ENCODE data around the gene TMPRSS4. TPM values are rescaled to one million over a fixed set of nuclear protein-coding genes. Genes with fewer than 3 reads are reported as not detected.
A peak's percentile ranks its signal among the peaks of the same experiment; 100 is the strongest.

Gene TMPRSS4
- total RNA-seq, 2 experiments from 2014 or later = not detected

- peaks cover 47 to 62% of the 10 kb centered on the region in 2 experiments for H3K27me3 ChIP-seq (ENCODE audit: control insufficient read depth in 1 of 2, insufficient read depth in 2 of 2, low read length in 2 of 2)
- H3K4me3 Mint-ChIP-seq = no peak overlapping the region
- CTCF ChIA-PET = no interaction called here
These were observed 74.6 kb downstream of the TMPRSS4 start for GRCh38 chr11:118151431-118151830.

DNA sequence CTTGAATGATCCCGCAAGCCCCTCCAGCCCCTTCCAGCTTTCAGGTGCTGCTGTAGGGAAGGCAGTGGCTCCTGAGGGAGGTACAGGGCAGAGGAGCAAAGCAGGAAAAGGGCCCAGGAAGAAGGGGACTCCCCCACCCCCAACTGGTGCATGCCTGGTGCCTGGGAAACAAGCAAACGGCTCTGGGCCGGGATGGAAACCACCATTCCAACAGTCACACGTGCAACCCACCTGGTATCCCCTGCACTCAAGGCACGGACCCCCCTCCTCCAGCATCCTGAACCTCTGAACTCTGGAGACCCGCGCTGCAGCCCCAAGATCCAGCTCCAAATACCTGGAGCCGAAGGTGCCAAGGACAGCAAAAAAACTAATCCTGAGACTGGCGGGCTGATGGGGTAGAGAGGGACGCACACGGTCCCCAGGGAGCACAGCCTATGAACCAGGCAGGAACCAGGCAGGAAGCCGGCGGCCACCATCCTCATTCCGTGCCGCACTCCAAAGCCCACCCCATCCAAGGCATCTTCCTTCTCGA is 75.2 kb downstream of the TMPRSS4 start:
- intact Hi-C loops (cut with DNase I, micrococcal nuclease) = no loop called here
- Histone ChIP-seq H3K4me3 (ENCODE audit: low read length) (peak overlapping the region; percentile 20), H3K4me1 (ENCODE audit: insufficient read depth, low read length) (peaks cover 24% of the 10 kb centered on the region), H3K27ac (ENCODE audit: low read depth in 1 of 2, low read length in 2 of 2) (no peak overlapping the region), H3K36me3 (ENCODE audit: insufficient read depth, low read length) (no peaks in the 10 kb centered on the region), H3K27me3 (ENCODE audit: control insufficient read depth in 1 of 2, insufficient read depth in 2 of 2, low read length in 2 of 2) (peaks cover 54 to 63% of the 10 kb centered on the region in 2 experiments), H3K9me3 (ENCODE audit: control insufficient read depth in 1 of 2, insufficient read depth in 1 of 2, low read length in 2 of 2) (peaks cover 0 to 14% of the 10 kb centered on the region in 2 experiments)
- Mint-ChIP-seq H3K36me3 (ENCODE audit: low read depth) (no peaks in the 10 kb centered on the region), H3K27me3 (peaks cover 81% of the 10 kb centered on the region), H3K4me3 (no peak overlapping the region), H3K27ac (no peak overlapping the region), H3K9me3 (no peaks in the 10 kb centered on the region), H3K4me1 (ENCODE audit: low read depth) (peaks cover 14% of the 10 kb centered on the region)
- CTCF ChIA-PET = no interaction called here
- POLR2A ChIA-PET = no interaction called here
- ATAC-seq (ENCODE audit: poor library complexity) (no peak), DNase-seq (no peak)
- TF ChIP-seq, protein P1, sequence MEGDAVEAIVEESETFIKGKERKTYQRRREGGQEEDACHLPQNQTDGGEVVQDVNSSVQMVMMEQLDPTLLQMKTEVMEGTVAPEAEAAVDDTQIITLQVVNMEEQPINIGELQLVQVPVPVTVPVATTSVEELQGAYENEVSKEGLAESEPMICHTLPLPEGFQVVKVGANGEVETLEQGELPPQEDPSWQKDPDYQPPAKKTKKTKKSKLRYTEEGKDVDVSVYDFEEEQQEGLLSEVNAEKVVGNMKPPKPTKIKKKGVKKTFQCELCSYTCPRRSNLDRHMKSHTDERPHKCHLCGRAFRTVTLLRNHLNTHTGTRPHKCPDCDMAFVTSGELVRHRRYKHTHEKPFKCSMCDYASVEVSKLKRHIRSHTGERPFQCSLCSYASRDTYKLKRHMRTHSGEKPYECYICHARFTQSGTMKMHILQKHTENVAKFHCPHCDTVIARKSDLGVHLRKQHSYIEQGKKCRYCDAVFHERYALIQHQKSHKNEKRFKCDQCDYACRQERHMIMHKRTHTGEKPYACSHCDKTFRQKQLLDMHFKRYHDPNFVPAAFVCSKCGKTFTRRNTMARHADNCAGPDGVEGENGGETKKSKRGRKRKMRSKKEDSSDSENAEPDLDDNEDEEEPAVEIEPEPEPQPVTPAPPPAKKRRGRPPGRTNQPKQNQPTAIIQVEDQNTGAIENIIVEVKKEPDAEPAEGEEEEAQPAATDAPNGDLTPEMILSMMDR (IDR thresholded peaks at IDR 0.05) = no peak

More at GRCh38 chr11:118151431-118151830, 74.6 kb downstream of the TMPRSS4 start:
- no peak overlapping the region for H3K27ac ChIP-seq (ENCODE audit: low read depth in 1 of 2, low read length in 2 of 2)
- POLR2A ChIA-PET = no interaction called here
- H3K36me3 ChIP-seq (ENCODE audit: insufficient read depth, low read length) = no peaks in the 10 kb centered on the region
- H3K4me3 ChIP-seq (ENCODE audit: low read length) = no peak overlapping the region
- DNase-seq (no peak), ATAC-seq (ENCODE audit: poor library complexity) (no peak)
- peaks cover 18% of the 10 kb centered on the region for H3K4me1 ChIP-seq (ENCODE audit: insufficient read depth, low read length)
- Mint-ChIP-seq H3K36me3 (ENCODE audit: low read depth) (no peaks in the 10 kb centered on the region), H3K4me1 (ENCODE audit: low read depth) (peaks cover 9% of the 10 kb centered on the region), H3K27me3 (peaks cover 78% of the 10 kb centered on the region), H3K27ac (no peak overlapping the region), H3K9me3 (no peaks in the 10 kb centered on the region)
- H3K9me3 ChIP-seq (ENCODE audit: control insufficient read depth in 1 of 2, insufficient read depth in 1 of 2, low read length in 2 of 2) = peaks cover 0 to 12% of the 10 kb centered on the region in 2 experiments
- intact Hi-C loops (cut with DNase I, micrococcal nuclease) = no loop called here
- TF ChIP-seq, protein P1 (IDR thresholded peaks at IDR 0.05) = no peak

DNA sequence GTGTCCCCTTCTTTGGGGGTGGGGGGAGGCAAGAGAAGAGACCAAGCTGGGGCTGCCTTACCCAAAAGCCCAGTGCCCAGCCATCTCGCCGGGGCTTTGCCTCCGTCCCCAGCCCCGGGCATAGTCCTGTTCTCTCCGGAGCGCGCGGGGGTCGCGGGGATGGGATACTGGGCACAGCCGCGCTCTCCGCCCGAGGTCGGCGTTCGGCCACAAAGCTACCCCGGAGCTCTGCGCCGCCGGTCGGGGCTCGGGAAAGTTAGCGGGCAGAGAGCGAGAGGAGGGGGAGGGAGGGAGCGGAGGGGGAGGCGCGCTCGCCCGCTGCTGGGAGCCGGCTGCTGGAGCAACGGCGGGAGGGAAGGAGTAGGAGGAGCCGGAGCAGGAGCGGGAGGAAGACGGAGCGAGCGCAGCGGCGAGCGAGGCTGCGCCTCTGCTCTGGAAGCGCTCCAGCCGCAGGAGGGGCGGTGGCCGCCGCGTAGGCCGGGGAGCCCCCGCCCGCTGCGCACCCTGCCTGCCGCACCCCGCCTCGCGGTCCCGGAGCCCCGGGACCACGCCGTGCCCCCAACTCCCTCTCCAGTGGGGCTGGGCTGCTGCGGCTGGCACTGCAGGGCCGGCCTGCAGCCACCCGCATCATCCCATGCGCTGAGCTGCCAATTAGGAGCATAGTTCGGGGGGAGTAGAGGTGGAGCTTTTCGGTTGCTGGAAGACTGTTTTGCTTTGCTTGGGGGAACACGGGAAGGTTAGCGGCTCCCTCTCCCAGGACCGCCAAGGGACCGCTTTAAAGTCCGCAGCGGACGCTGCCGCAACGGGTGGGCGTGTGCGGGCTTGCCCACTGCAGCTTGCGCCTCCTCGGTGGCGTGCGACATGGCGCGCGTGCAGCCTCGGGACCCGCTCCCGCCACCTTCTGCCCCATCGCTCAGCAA is 75.9 kb downstream of the TMPRSS4 start, which contains the start of gene SCN4B:
TSS of gene SCN4B (minus strand) at position 272 of the 920 bp plus-strand sequence. CDS start at position 122, 150 bp downstream.
- H3K36me3 ChIP-seq (ENCODE audit: insufficient read depth, low read length) = no peaks in the 10 kb centered on the region
- H3K27ac ChIP-seq (ENCODE audit: low read depth in 1 of 2, low read length in 2 of 2) = no peak within 1 kb of the TSS
- H3K9me3 ChIP-seq (ENCODE audit: control insufficient read depth in 1 of 2, insufficient read depth in 1 of 2, low read length in 2 of 2) = peaks cover 0 to 14% of the 10 kb centered on the region in 2 experiments
- intact Hi-C loops (cut with DNase I, micrococcal nuclease) = no loop called here
- DNase-seq (peak in 4 of 14 experiments; percentile 9 to 48 (median 32)), ATAC-seq (ENCODE audit: poor library complexity) (peak; percentile 47)
- peaks cover 81% of the 10 kb centered on the region for H3K27me3 Mint-ChIP-seq
- H3K36me3 Mint-ChIP-seq (ENCODE audit: low read depth) = no peaks in the 10 kb centered on the region
- H3K27me3 ChIP-seq (ENCODE audit: control insufficient read depth in 1 of 2, insufficient read depth in 2 of 2, low read length in 2 of 2) = peaks cover 61 to 71% of the 10 kb centered on the region in 2 experiments
- TF ChIP-seq, protein P1 (IDR thresholded peaks at IDR 0.05) = no peak
- peaks cover 16% of the 10 kb centered on the region for H3K4me1 Mint-ChIP-seq (ENCODE audit: low read depth)
- peak within 1 kb of the TSS; percentile 22 for H3K4me3 ChIP-seq (ENCODE audit: low read length)
- CTCF ChIA-PET = no interaction called here
- no peak within 1 kb of the TSS for H3K27ac Mint-ChIP-seq
- POLR2A ChIA-PET = no interaction called here
- no peaks in the 10 kb centered on the region for H3K9me3 Mint-ChIP-seq
- H3K4me3 Mint-ChIP-seq = peak within 1 kb of the TSS; percentile 21
- peaks cover 24% of the 10 kb centered on the region for H3K4me1 ChIP-seq (ENCODE audit: insufficient read depth, low read length)

Data from CD4-positive, alpha-beta T cell (primary cell).